Neuron (in vitro differentiated cells): ENCODE measurements around the gene ZNF710.

Experiments
- H2AFZ ChIP-seq: one replicate; pipeline ENCODE4 v1.6.1; 2013; ENCODE audit warnings: low read depth, mild to moderate bottlenecking, inconsistent platforms, low read length, moderate library complexity
- H3K27me3 ChIP-seq: one replicate; pipeline ENCODE4 v1.6.1; 2013; ENCODE audit warnings: low read length; ENCODE audit not compliant: insufficient read depth
- H3K36me3 ChIP-seq: one replicate; pipeline ENCODE4 v1.6.1; 2013; ENCODE audit warnings: low read length; ENCODE audit not compliant: insufficient read depth
- H3K4me1 ChIP-seq: one replicate; pipeline ENCODE4 v1.6.1; 2013; ENCODE audit warnings: low read length; ENCODE audit not compliant: insufficient read depth
- H3K4me3 ChIP-seq: 2 replicates; pipeline ENCODE4 v1.5.1; 2013; ENCODE audit warnings: mild to moderate bottlenecking, low read length, moderate library complexity
- H3K9me3 ChIP-seq: one replicate; pipeline ENCODE4 v1.6.1; 2013; ENCODE audit warnings: low read length

Gene ZNF710

GRCh38 chr15:90029024-90029423 lies 27.9 kb downstream of the ZNF710 start:
- no peaks in the 10 kb centered on the region for H3K36me3 ChIP-seq
- H3K4me3 ChIP-seq = no peak overlapping the region
- H3K4me1 ChIP-seq = peaks cover 4% of the 10 kb centered on the region
- no peaks in the 10 kb centered on the region for H3K27me3 ChIP-seq
- no peak overlapping the region for H2AFZ ChIP-seq
- peaks cover 4% of the 10 kb centered on the region for H3K9me3 ChIP-seq

- no peaks in the 10 kb centered on the region for H3K27me3 ChIP-seq
- peaks cover 16% of the 10 kb centered on the region for H3K4me1 ChIP-seq
- H3K9me3 ChIP-seq = peaks cover 4% of the 10 kb centered on the region
- H3K36me3 ChIP-seq = no peaks in the 10 kb centered on the region
- H3K4me3 ChIP-seq = no peak overlapping the region
- no peak overlapping the region for H2AFZ ChIP-seq
Measured at GRCh38 chr15:90030376-90030775, 29.3 kb downstream of the ZNF710 start.

- Histone ChIP-seq H3K9me3 (peaks cover 4% of the 10 kb centered on the region), H3K36me3 (no peaks in the 10 kb centered on the region), H3K4me3 (no peak overlapping the region), H2AFZ (no peak overlapping the region), H3K4me1 (peaks cover 24% of the 10 kb centered on the region), H3K27me3 (no peaks in the 10 kb centered on the region)
Measured at GRCh38 chr15:90031231-90031791, 30.2 kb downstream of the ZNF710 start.

- peaks cover 4% of the 10 kb centered on the region for H3K9me3 ChIP-seq
- H3K4me1 ChIP-seq = peaks cover 41% of the 10 kb centered on the region
- H3K27me3 ChIP-seq = no peaks in the 10 kb centered on the region
- no peak overlapping the region for H2AFZ ChIP-seq
- no peaks in the 10 kb centered on the region for H3K36me3 ChIP-seq
- H3K4me3 ChIP-seq = no peak overlapping the region
Measured at GRCh38 chr15:90033006-90033405, 31.9 kb downstream of the ZNF710 start.

- H3K36me3 ChIP-seq = no peaks in the 10 kb centered on the region
- H3K4me1 ChIP-seq = peaks cover 42% of the 10 kb centered on the region
- no peak overlapping the region for H3K4me3 ChIP-seq
- H2AFZ ChIP-seq = no peak overlapping the region
- no peaks in the 10 kb centered on the region for H3K27me3 ChIP-seq
- peaks cover 3% of the 10 kb centered on the region for H3K9me3 ChIP-seq
Measured at GRCh38 chr15:90033448-90033847, 32.3 kb downstream of the ZNF710 start.

GRCh38 chr15:90035095-90035839 lies 34.1 kb downstream of the ZNF710 start:
- no peaks in the 10 kb centered on the region for H3K9me3 ChIP-seq
- H3K4me3 ChIP-seq = no peak overlapping the region
- H2AFZ ChIP-seq = no peak overlapping the region
- H3K27me3 ChIP-seq = no peaks in the 10 kb centered on the region
- H3K36me3 ChIP-seq = no peaks in the 10 kb centered on the region
- peaks cover 47% of the 10 kb centered on the region for H3K4me1 ChIP-seq

GRCh38 chr15:90035840-90036230 lies 34.7 kb downstream of the ZNF710 start:
- Histone ChIP-seq H3K4me1 (peaks cover 52% of the 10 kb centered on the region), H3K27me3 (no peaks in the 10 kb centered on the region), H3K4me3 (no peak overlapping the region), H2AFZ (no peak overlapping the region), H3K9me3 (no peaks in the 10 kb centered on the region), H3K36me3 (no peaks in the 10 kb centered on the region)

GRCh38 chr15:90036343-90036742 lies 35.2 kb downstream of the ZNF710 start:
- Histone ChIP-seq H3K4me3 (no peak overlapping the region), H3K36me3 (no peaks in the 10 kb centered on the region), H3K4me1 (peaks cover 51% of the 10 kb centered on the region), H3K9me3 (no peaks in the 10 kb centered on the region), H3K27me3 (no peaks in the 10 kb centered on the region), H2AFZ (no peak overlapping the region)

- Histone ChIP-seq H2AFZ (no peak overlapping the region), H3K27me3 (no peaks in the 10 kb centered on the region), H3K4me1 (peaks cover 51% of the 10 kb centered on the region), H3K4me3 (no peak overlapping the region), H3K9me3 (no peaks in the 10 kb centered on the region), H3K36me3 (no peaks in the 10 kb centered on the region)
Measured at GRCh38 chr15:90036806-90037510, 35.8 kb downstream of the ZNF710 start.

GRCh38 chr15:90037511-90037860 lies 36.4 kb downstream of the ZNF710 start:
- Histone ChIP-seq H3K4me1 (peaks cover 55% of the 10 kb centered on the region), H3K4me3 (no peak overlapping the region), H3K27me3 (no peaks in the 10 kb centered on the region), H3K36me3 (no peaks in the 10 kb centered on the region), H3K9me3 (no peaks in the 10 kb centered on the region), H2AFZ (no peak overlapping the region)

- H3K9me3 ChIP-seq = no peaks in the 10 kb centered on the region
- no peak overlapping the region for H3K4me3 ChIP-seq
- H3K27me3 ChIP-seq = no peaks in the 10 kb centered on the region
- no peak overlapping the region for H2AFZ ChIP-seq
- peaks cover 61% of the 10 kb centered on the region for H3K4me1 ChIP-seq
- no peaks in the 10 kb centered on the region for H3K36me3 ChIP-seq
Measured at GRCh38 chr15:90037961-90038631, 37.0 kb downstream of the ZNF710 start.

- Histone ChIP-seq H3K9me3 (no peaks in the 10 kb centered on the region), H3K36me3 (no peaks in the 10 kb centered on the region), H2AFZ (no peak overlapping the region), H3K27me3 (no peaks in the 10 kb centered on the region), H3K4me3 (no peak overlapping the region), H3K4me1 (peaks cover 66% of the 10 kb centered on the region)
Measured at GRCh38 chr15:90038632-90039095, 37.5 kb downstream of the ZNF710 start.

- H3K9me3 ChIP-seq = no peaks in the 10 kb centered on the region
- H3K4me1 ChIP-seq = peaks cover 71% of the 10 kb centered on the region
- no peaks in the 10 kb centered on the region for H3K27me3 ChIP-seq
- no peak overlapping the region for H3K4me3 ChIP-seq
- no peaks in the 10 kb centered on the region for H3K36me3 ChIP-seq
- H2AFZ ChIP-seq = no peak overlapping the region
Measured at GRCh38 chr15:90039996-90040395, 38.9 kb downstream of the ZNF710 start.
